ENCODE data around the gene ITGB1BP2. TPM values are rescaled to one million over a fixed set of nuclear protein-coding genes. Genes with fewer than 3 reads are reported as not detected.
"Not testable (repeated sequence)": the region's sequence is repeated elsewhere in the genome, so short reads cannot be mapped to it uniquely, and the experiment has no call there.

Gene ITGB1BP2
- total RNA-seq, 1 donor from 2014 or later: 1.4 TPM

GRCh38 chrX:71256856-71257255 is 44.7 kb upstream of the ITGB1BP2 start:
- TF ChIP-seq CTCF (IDR thresholded peaks at IDR 0.05): no peak
- H3K27me3 ChIP-seq (ENCODE audit: low read depth): no peaks in the 10 kb centered on the region
- no peak overlapping the region for H3K27ac ChIP-seq
- no peak overlapping the region for H3K4me3 ChIP-seq
- H3K4me1 ChIP-seq: peaks cover 11% of the 10 kb centered on the region
- no peak for DNase-seq
- no peaks in the 10 kb centered on the region for H3K9me3 ChIP-seq
- ATAC-seq: no peak
- no peaks in the 10 kb centered on the region for H3K36me3 ChIP-seq
- intact Hi-C loops (cut with DNase I): no loop called here

GRCh38 chrX:71268624-71269023 is 32.9 kb upstream of the ITGB1BP2 start:
- H3K4me1 ChIP-seq; H3K27ac ChIP-seq; ATAC-seq; H3K36me3 ChIP-seq; intact Hi-C loops (cut with DNase I); H3K27me3 ChIP-seq (ENCODE audit: low read depth); H3K4me3 ChIP-seq; DNase-seq; H3K9me3 ChIP-seq: not testable (repeated sequence)

GRCh38 chrX:71269801-71270395 is 31.7 kb upstream of the ITGB1BP2 start:
- DNase-seq (no peak), ATAC-seq (no peak)
- Histone ChIP-seq H3K36me3 (no peaks in the 10 kb centered on the region), H3K27ac (no peak overlapping the region), H3K4me1 (no peaks in the 10 kb centered on the region), H3K9me3 (no peaks in the 10 kb centered on the region), H3K4me3 (no peak overlapping the region), H3K27me3 (ENCODE audit: low read depth) (no peaks in the 10 kb centered on the region)
- TF ChIP-seq CTCF (IDR thresholded peaks at IDR 0.05): no peak
- intact Hi-C loops (cut with DNase I): no loop called here

GRCh38 chrX:71272313-71272712 is 29.2 kb upstream of the ITGB1BP2 start:
- ATAC-seq; H3K27ac ChIP-seq; DNase-seq; intact Hi-C loops (cut with DNase I); H3K4me3 ChIP-seq; H3K4me1 ChIP-seq; H3K9me3 ChIP-seq; H3K27me3 ChIP-seq (ENCODE audit: low read depth); H3K36me3 ChIP-seq: not testable (repeated sequence)

- H3K4me1 ChIP-seq: peaks cover 18% of the 10 kb centered on the region
- H3K9me3 ChIP-seq; ATAC-seq; H3K27ac ChIP-seq; H3K36me3 ChIP-seq; DNase-seq; H3K4me3 ChIP-seq; intact Hi-C loops (cut with DNase I); H3K27me3 ChIP-seq (ENCODE audit: low read depth): not testable (repeated sequence)
Measured at GRCh38 chrX:71281300-71281699, 20.2 kb upstream of the ITGB1BP2 start.

- H3K36me3 ChIP-seq: peaks cover 3% of the 10 kb centered on the region
- H3K4me1 ChIP-seq: peaks cover 20% of the 10 kb centered on the region
- no peaks in the 10 kb centered on the region for H3K9me3 ChIP-seq
- peak overlapping the region; percentile 64 for H3K4me3 ChIP-seq
- no peak for TF ChIP-seq CTCF (IDR thresholded peaks at IDR 0.05)
- peak overlapping the region; percentile 91 for H3K27ac ChIP-seq
- ATAC-seq (peak; percentile 82 to 84), DNase-seq (no peak)
- intact Hi-C loops (cut with DNase I): no loop called here
- H3K27me3 ChIP-seq (ENCODE audit: low read depth): no peaks in the 10 kb centered on the region
Measured at GRCh38 chrX:71282514-71283402, 18.8 kb upstream of the ITGB1BP2 start.
